ENCODE measurements around the gene ACO2.

GRCh38 chr22:41508770-41509170, 39.9 kb downstream of the ACO2 start:
- TF ChIP-seq SIN3A (IDR thresholded peaks at IDR 0.05; ENCODE audit: borderline replicate concordance, low read depth, low read length) (no peak), CTCF (IDR thresholded peaks at IDR 0.05) (no peak), POLR2AphosphoS5 (IDR thresholded peaks at IDR 0.05; ENCODE audit: low read depth, low read length) (no peak), EZH2phosphoT487 (IDR thresholded peaks at IDR 0.05; ENCODE audit: borderline replicate concordance, low read depth) (no peak), EP300 (IDR thresholded peaks at IDR 0.05; ENCODE audit: borderline replicate concordance in 1 of 2, low read depth in 1 of 2, low read length in 1 of 2) (no peak), MXI1 (IDR thresholded peaks at IDR 0.05; ENCODE audit: low read depth, low read length) (no peak), NRF1 (IDR thresholded peaks at IDR 0.05; ENCODE audit: low read depth, low read length) (no peak), FOXJ3 (CRISPR knock-in tag; IDR thresholded peaks at IDR 0.05) (no peak), USF1 (IDR thresholded peaks at IDR 0.05; ENCODE audit: borderline replicate concordance, low read depth) (no peak), RCOR1 (IDR thresholded peaks at IDR 0.05; ENCODE audit: low read length) (no peak)
